Measurements from ENCODE around the gene YIPF6.
"Not testable (repeated sequence)": the region's sequence is repeated elsewhere in the genome, so short reads cannot be mapped to it uniquely, and the experiment has no call there.

Gene YIPF6

GRCh38 chrX:68498508-68499379 lies at the start of gene YIPF6:
Gene YIPF6 (plus strand): TSS chrX:68499051. CDS start chrX:68499067, 16 bp downstream.
- peak within 1 kb of the TSS; percentile 91 for H3K4me3 ChIP-seq (ENCODE audit: low read length)
- no peak for TF ChIP-seq ZNF274 (IDR thresholded peaks at IDR 0.05; ENCODE audit: low read depth, low read length)

DNA sequence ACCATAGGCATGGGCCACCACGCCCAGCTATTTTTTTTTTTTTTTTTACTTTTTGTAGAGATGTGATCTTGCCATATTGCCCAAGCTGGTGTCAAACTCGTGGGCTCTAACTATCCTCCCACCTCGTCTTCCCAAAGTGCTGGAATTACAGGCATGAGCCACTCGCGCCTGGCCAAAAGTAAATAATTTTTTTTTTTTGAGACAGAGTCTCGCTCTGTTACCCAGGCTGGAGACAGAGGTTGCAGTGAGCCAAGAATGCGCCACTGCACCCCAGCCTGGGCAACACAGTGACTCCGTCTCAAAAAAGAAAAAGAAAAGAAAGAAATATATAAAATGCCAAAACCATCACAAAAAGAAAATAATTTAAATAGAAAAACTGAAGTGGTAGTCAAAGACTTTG lies 47.1 kb upstream of the YIPF6 start:
- TF ChIP-seq ZNF274 (IDR thresholded peaks at IDR 0.05; ENCODE audit: low read depth, low read length): no peak
- H3K4me3 ChIP-seq (ENCODE audit: low read length): no peak overlapping the region

GRCh38 chrX:68454476-68455150 lies 44.2 kb upstream of the YIPF6 start:
- no peak overlapping the region for H3K4me3 ChIP-seq (ENCODE audit: low read length)
- TF ChIP-seq ZNF274 (IDR thresholded peaks at IDR 0.05; ENCODE audit: low read depth, low read length): no peak

- TF ChIP-seq ZNF274 (IDR thresholded peaks at IDR 0.05; ENCODE audit: low read depth, low read length): no peak
- no peak overlapping the region for H3K4me3 ChIP-seq (ENCODE audit: low read length)
Observed at GRCh38 chrX:68455151-68455510, 43.7 kb upstream of the YIPF6 start.

GRCh38 chrX:68461093-68461492 lies 37.8 kb upstream of the YIPF6 start:
- H3K4me3 ChIP-seq (ENCODE audit: low read length): no peak overlapping the region
- TF ChIP-seq ZNF274 (IDR thresholded peaks at IDR 0.05; ENCODE audit: low read depth, low read length): no peak

DNA sequence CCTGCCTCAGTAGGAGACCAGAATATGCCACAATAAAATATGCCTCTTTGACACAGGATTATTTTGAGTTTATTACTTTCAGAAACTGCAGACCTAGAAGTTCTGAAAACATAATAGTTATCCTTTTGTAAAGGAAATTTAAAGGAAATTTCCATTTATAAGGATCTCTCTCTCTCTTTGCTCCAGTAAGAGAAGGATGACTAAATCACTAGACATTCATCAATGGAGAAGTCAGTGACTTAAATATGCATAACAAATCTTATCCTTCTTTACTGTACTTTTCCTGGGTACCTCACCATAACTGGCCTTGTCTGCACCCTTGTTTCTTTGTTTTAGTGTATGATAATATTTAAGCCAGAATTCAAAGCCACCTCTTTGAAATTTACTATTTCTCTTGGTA lies 37.3 kb upstream of the YIPF6 start:
- TF ChIP-seq ZNF274 (IDR thresholded peaks at IDR 0.05; ENCODE audit: low read depth, low read length): no peak

DNA sequence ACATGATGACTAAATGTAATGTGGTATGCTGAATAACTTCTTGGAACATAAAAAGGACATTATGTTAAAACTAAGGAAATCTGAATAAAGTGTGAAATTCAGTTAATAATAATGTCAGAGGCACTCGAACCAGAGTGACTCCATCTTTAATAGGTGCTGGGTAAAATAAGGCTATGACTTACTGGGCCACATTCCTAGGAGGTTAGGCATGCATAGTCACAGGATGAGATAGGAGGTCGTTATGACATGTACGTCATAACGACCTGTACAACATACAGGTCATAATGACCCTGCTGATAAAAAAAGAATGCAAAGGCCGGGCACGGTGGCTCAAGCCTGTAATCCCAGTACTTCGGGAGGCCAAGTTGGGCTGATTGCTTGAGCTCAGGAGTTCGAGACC lies 36.7 kb upstream of the YIPF6 start:
- H3K4me3 ChIP-seq (ENCODE audit: low read length): no peak overlapping the region
- TF ChIP-seq ZNF274 (IDR thresholded peaks at IDR 0.05; ENCODE audit: low read depth, low read length): no peak

More for the DNA sequence above, 37.3 kb upstream of the YIPF6 start:
- H3K4me3 ChIP-seq (ENCODE audit: low read length): no peak overlapping the region

DNA sequence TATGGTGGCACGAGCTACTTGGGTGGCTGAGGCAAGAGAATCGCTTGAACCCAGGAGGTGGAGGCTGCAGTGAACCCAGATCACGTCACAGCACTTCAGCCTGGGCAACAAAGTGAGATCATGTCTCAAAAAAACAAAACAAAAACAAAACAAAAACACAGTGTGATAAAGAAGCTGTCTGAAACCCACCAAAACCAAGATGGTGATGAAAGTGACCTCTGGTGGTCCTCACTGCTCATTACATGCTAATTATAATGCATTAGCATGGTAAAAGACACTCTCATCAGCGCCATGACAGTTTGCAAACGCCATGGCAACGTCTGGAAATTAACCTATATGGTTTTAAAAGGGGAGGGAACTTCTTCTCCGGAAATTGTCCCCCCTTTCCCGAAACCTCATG lies 36.2 kb upstream of the YIPF6 start:
- no peak for TF ChIP-seq ZNF274 (IDR thresholded peaks at IDR 0.05; ENCODE audit: low read depth, low read length)
- H3K4me3 ChIP-seq (ENCODE audit: low read length): no peak overlapping the region

DNA sequence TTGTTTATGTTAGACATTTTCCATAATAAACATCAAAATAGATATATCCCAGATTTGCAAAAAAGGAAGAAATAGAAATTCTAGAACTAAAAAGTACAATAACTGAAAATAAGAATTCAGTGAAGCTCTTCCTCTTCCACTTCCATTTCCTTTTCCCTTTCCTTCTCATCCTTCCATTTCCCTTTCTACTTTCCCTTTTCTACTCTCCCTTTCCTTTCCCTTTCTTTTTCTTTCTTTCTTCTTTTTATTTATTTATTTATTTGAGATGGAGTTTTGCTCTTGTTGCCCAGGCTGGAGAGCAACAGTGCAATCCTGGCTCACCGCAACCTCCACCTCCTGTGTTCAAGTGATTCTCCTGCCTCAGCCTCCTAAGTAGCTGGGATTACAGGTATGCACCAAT lies 35.0 kb upstream of the YIPF6 start:
- TF ChIP-seq ZNF274 (IDR thresholded peaks at IDR 0.05; ENCODE audit: low read depth, low read length): no peak
- no peak overlapping the region for H3K4me3 ChIP-seq (ENCODE audit: low read length)

- H3K4me3 ChIP-seq (ENCODE audit: low read length): no peak overlapping the region
- TF ChIP-seq ZNF274 (IDR thresholded peaks at IDR 0.05; ENCODE audit: low read depth, low read length): no peak
Observed at GRCh38 chrX:68464796-68465195, 34.1 kb upstream of the YIPF6 start.

- H3K4me3 ChIP-seq (ENCODE audit: low read length): no peak overlapping the region
- no peak for TF ChIP-seq ZNF274 (IDR thresholded peaks at IDR 0.05; ENCODE audit: low read depth, low read length)
Observed at GRCh38 chrX:68480969-68481368, 17.9 kb upstream of the YIPF6 start.

- not testable (repeated sequence) for H3K4me3 ChIP-seq (ENCODE audit: low read length)
Observed at GRCh38 chrX:68486198-68486597, 12.7 kb upstream of the YIPF6 start.

- H3K4me3 ChIP-seq (ENCODE audit: low read length): no peak overlapping the region
- no peak for TF ChIP-seq ZNF274 (IDR thresholded peaks at IDR 0.05; ENCODE audit: low read depth, low read length)
Observed at GRCh38 chrX:68487254-68487653, 11.6 kb upstream of the YIPF6 start.

DNA sequence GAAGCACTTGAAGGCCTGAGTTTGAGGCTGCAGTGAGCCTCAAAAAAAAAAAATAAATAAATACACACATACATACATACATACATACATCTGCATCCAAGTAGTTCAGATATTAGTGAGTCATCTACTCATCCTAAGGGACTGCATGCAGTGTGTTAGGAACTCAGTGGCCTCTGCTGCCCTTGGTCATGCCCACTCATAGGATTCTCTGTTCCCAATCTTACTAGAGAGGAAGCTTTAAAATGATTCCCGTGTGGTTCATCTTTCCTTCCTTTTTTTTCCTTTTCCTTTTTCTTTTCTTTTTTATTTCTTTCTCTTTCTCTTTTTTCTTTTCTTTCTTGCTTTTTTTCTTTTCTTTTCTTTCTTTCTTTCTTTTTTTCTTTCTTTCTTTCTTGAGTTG lies 10.9 kb upstream of the YIPF6 start:
- TF ChIP-seq ZNF274 (IDR thresholded peaks at IDR 0.05; ENCODE audit: low read depth, low read length): no peak
- no peak overlapping the region for H3K4me3 ChIP-seq (ENCODE audit: low read length)

DNA sequence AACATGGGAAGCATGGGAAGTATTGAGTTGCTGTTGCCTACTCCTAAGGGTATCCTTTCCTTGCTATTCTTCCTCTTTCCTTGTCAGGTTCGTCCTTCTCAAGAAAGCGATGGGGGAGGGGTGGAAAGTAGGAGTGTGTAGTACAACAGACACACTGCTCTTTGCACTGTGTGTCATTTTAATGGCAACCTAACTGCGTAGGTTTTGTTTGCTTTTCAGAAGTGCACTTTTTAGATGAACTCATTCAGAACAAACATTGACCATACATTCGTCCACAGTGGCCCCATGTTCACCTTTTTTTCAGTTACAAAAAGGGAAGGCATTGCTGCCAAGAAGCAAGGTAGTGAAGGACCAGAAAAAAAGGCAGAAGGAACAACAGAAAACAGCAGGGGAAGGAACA lies 10.2 kb upstream of the YIPF6 start:
- TF ChIP-seq ZNF274 (IDR thresholded peaks at IDR 0.05; ENCODE audit: low read depth, low read length): no peak
- H3K4me3 ChIP-seq (ENCODE audit: low read length): no peak overlapping the region

All from GM08714 (cell line).